ENCODE measurements around the gene GYPE.
"Not testable (repeated sequence)": the region's sequence is repeated elsewhere in the genome, so short reads cannot be mapped to it uniquely, and the experiment has no call there.

Gene GYPE

GRCh38 chr4:143905440-143905839 is at the start of gene GYPE:
Gene GYPE, minus strand, starts transcription at chr4:143905559. Its CDS starts 52 bp downstream, at chr4:143905507.
- DNase-seq: not testable (repeated sequence)

- not testable (repeated sequence) for DNase-seq
These were observed 46.2 kb upstream of the GYPE start for GRCh38 chr4:143951458-143951972.

DNA sequence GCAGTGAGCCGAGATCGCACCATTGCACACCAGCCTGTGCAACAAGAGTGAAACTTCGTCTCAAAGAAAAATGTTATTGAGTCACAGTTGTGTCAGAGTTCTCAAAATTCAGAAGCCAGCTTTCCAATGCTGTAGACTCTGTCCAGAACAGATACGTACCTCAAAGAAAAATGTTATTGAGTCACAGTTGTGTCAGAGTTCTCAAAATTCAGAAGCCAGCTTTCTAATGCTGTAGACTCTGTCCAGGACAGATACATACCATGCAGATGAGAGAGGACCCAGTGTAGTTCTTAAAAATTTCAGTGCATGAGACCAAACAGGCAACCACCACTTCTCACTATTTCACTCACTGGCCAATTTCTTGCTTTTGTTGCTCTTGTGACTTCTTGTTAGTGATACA is 45.6 kb upstream of the GYPE start:
- not testable (repeated sequence) for DNase-seq

- DNase-seq: not testable (repeated sequence)
These were observed 44.8 kb upstream of the GYPE start for GRCh38 chr4:143950185-143950584.

DNA sequence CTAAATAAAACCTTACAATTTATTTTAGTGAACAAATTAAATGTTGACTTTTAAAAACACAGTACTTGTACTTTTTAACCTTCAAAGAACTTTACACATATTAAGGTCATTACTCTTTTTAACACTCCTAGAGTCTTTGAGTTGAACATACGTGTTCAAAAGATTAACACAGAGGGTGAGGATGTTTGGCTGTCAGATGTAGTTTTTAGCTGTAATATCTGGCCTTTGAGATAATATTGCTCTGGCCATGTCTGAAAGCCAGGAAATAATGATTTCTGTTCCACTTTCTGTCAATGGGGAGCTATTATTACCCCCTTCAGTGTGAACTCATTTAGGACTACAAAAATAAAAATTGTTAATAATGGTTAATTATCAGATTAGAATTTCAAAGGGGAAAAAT is 42.1 kb upstream of the GYPE start:
- DNase-seq: not testable (repeated sequence)

DNA sequence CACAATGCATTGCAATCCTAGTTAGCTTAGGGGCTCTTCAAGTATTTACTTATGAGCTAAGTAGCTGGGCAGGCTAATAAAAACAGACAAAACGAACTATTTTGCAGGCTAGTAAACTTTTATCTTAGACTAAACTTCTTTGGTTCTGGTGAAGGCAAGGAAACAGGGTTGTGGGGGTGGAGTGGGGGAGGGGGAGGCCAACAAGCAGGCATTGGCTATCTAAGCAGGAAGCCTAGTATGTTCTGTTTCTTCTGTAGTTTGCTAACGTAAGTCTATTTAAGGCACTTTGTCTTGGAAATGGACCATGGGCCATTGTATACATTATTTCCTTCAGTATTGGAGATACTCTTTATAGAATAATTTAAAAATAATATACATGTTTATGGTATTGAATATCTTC is 35.3 kb upstream of the GYPE start:
- DNase-seq: not testable (repeated sequence)

- DNase-seq: no peak
These were observed 34.2 kb upstream of the GYPE start for GRCh38 chr4:143939528-143939927.

- DNase-seq: not testable (repeated sequence)
These were observed 33.5 kb upstream of the GYPE start for GRCh38 chr4:143938890-143939289.

DNA sequence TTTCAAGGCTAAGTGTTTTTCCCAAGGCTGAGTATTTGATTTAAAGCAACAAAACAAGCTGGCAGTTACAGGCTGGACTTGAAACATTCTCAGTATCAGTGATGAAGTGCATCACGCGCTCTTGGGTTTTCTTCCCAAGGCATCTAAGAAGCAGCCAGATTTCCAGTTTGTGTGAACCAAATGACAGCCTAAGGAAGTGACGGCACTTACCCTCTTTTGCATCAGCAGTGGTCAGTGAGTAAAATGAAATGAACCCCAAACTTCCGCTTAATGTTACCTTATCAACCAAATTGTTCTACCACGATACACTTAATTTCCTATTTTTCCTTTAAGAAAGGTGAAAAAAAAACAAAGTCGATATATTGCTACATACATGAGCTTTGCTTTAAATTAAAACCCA is 15.8 kb upstream of the GYPE start:
- DNase-seq: no peak

DNA sequence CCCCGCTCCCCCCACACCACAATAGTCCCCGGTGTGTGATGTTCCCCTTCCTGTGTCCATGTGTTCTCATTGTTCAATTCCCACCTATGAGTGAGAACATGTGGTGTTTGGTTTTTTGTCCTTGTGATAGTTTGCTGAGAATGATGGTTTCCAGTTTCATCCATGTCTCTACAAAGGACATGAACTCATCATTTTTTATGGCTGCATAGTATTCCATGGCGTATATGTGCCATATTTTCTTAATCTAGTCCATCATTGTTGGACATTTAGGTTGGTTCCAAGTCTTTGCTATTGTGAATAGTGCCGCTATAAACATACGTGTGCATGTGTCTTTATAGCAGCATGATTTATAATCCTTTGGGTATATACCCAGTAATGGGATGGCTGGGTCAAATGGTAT is 11.1 kb upstream of the GYPE start:
- not testable (repeated sequence) for DNase-seq

DNA sequence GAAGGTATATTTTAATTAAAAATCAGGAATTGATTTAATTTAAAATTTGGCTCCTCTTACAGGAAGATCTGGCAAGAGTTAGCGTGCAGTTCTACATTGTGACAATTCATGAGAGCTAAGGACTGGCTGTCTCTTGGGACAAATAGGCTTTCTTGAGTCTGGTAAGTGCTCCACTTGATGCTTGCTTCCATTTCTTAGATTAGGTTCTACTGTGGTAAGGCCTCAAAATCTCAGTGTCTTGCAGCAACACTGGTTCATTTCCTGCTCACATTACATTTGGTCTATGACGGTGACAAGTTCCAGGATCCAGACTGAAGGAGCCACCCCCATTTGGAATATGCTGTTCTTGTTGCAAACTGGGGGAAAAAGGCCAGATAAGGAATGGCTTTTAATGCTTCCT is 7.1 kb upstream of the GYPE start:
- not testable (repeated sequence) for DNase-seq

- DNase-seq: not testable (repeated sequence)
These were observed 6.4 kb upstream of the GYPE start for GRCh38 chr4:143911528-143912417.

- not testable (repeated sequence) for DNase-seq
These were observed 5.5 kb upstream of the GYPE start for GRCh38 chr4:143910906-143911305.

DNA sequence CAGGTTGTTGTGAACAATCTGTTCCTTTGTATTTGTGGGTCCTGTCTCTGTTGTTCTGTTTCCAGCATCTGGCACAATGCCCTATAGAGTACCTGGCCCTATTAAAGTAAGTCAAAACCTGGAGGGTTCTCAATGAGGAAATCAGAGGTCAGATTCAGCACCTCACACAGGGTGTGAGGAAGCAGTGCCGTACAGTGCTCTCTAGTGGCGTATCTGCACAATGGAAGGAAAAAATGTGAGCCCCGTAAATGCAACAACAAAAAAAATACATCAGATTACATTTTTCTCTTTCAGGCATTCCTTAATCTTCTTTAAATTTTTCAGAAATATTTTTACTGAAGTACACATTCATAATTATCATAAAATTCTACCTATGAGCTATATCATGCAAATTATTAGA is 2.5 kb upstream of the GYPE start:
- not testable (repeated sequence) for DNase-seq

DNA sequence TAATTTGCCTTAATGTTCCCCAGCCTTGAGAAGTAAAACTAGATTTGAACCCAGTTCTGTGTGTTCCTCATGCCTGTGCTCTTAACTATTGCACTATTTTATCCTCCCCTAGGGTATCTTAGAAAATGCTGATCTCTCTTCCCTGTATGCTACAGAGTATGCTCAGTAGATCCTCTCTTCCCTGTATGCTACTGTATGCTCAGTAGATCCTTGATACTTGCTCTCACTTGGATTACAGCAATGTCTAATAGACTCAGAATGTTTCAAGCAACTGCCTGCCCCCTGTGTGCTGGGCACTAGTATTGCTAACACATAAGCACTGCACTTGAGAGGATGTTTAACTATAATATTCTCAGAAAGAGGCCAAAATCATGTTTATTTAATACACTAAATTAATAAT is 928 bp downstream of the GYPE start:
- not testable (repeated sequence) for DNase-seq

DNA sequence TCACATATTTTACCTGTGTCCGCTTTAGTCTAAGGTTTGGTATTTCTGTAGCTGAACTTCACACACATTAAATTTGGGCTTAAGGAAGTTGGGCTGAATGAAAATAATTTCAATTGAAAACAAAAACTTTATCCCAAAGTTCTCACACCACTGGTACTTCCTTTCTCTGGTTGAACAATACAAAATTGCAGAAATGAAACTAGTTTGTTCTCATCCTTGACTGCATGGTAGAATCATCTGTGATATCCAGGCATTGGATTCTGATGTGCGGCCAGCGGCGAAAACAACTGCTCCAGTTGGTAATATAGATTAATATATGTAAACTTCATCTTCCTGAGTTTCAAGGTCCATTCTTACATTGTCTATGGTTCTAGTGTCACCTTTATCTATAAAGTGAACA is 15.0 kb downstream of the GYPE start:
- not testable (repeated sequence) for DNase-seq

- not testable (repeated sequence) for DNase-seq
These were observed 17.2 kb downstream of the GYPE start for GRCh38 chr4:143888189-143888588.

DNA sequence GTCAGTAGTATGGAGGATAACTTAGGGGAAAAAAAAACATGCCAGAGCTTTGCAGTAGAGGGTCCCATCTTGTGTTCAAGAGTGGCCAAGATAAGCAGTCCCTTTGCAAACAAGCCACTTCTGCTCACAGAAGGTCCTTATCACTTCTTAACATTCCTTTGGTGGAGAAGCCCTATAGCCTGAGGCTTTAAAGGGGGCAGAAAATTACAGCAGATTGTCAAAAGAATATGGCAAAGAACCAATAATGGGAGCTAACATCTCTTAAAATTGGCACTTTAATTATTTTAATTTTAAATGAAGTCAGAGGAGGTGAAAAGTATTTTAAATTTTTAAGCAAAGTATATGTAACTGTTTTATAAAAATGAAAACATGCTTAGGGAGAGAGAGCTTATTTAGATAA is 20.4 kb downstream of the GYPE start:
- DNase-seq: not testable (repeated sequence)

- DNase-seq: no peak
These were observed 21.8 kb downstream of the GYPE start for GRCh38 chr4:143883529-143883928.

DNA sequence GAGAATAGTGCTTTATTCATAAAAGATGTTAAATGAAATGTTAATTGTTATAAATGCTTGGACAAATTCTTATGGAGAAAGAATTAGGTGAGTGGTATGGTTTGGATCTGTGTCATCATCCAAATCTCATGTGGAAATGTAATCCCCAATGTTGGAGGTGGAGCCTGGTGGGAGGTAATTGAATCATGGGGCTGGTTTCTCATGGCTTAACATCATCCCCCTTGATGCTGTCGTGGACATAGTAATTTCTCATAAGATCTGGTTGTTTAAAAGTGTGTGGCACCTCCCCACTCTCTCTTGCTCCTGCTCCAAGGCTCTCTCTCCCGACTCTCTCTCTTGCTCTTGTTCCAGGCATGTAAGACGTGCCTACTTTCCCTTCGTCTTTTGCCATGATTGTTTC is 22.5 kb downstream of the GYPE start:
- no peak for DNase-seq

DNA sequence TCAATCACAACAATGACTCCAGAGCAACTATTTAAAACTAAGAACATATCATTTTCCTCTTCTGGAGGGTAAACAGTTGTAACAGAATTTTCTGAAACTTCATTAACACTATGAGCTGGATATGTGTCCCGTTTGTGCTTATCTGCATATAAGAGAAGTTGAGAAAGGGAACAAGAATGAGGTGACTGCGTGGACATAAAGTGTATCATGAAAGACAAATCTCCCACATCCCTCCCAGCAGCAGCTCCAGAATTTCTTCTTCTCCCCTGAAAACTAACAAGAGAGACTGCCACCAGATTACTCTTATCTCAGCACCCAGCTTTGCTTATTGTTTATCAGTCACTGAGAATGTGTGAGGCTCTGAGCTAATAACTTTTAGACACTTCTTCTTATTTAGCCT is 25.8 kb downstream of the GYPE start:
- DNase-seq: not testable (repeated sequence)

DNA sequence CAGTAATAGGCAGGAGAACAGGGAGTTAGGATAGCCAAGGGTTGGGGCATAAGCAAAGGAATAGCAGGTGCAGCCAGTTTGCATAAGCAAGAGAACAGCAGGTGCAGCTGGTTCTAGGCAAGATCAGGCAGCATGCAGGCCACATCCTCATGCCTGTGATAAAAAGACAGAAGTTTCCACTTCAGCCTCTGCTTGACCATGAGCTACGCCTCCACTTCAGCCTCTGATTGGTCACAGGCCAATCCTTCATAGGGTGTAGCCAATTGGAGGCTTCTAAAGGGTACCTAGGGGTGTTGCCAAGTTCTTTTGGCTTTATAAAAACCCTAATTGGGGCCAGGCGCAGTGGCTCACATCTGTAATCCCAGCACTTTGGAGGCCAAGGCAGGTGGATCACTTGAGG is 30.0 kb downstream of the GYPE start:
- not testable (repeated sequence) for DNase-seq

GRCh38 chr4:143870523-143871268 is 34.7 kb downstream of the GYPE start:
- DNase-seq: not testable (repeated sequence)

DNA sequence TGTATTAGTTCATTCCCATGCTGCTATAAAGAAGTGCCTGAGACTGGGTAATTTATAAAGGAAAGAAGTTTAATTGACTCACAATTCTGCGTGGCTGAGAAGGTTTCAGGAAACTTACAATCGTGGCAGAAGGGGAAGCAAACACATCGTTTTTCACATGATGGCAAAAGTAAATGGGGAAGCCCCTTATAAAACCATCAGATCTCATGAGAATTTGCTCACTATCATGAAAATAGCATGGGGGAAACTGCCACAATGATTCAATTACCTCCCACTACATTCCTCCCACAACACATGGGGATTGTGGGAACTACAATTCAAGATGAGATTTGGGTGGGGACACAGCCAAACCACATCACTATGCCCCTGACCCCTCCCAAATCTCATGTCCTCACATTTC is 35.4 kb downstream of the GYPE start:
- not testable (repeated sequence) for DNase-seq
